ENCODE measurements around the gene KRTAP4-9. TPM values are rescaled to one million over a fixed set of nuclear protein-coding genes. Genes with fewer than 3 reads are reported as not detected.

Gene KRTAP4-9
- total and polyA plus RNA-seq, 10 of the 15 experiments (the other 5 are each of a cell fraction or from before 2014, with no cell fraction given): not detected

DNA sequence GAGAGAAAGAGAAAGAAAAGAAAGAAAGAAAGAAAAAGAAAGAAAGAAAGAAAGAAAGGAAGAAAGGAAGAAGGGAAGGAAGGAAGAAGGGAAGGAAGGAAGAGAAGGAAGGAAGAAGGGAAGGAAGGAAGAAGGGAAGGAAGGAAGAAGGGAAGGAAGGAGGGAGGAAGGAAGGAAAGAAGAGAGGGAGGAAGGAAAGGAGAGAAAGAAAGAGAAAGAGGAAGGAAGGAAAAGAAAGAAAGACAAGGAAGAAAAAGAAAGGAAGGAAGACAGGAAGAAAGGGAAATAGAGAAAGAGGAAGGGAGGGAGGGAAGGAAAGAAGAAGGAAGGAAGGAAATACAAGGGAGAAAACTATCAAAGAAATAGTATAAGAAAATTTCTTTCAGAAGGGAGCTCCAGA, 28.4 kb upstream of the KRTAP4-9 start:
- Histone ChIP-seq H2AFZ (ENCODE audit: control insufficient read depth, low read depth, low read length) (no peak overlapping the region), H3K4me2 (ENCODE audit: control insufficient read depth, insufficient read depth) (no peak overlapping the region), H3K4me3 (no peak overlapping the region), H4K20me1 (ENCODE audit: control insufficient read depth, insufficient read depth) (no peaks in the 10 kb centered on the region), H3K9me3 (replicated peaks; ENCODE audit: control insufficient read depth, insufficient read depth, low read length) (no peaks in the 10 kb centered on the region), H3K9ac (ENCODE audit: control insufficient read depth, insufficient read depth, low read length) (no peak overlapping the region), H3K4me1 (ENCODE audit: control insufficient read depth, insufficient read depth, low read length) (no peaks in the 10 kb centered on the region), H3K36me3 (ENCODE audit: control insufficient read depth in 2 of 2, insufficient read depth in 2 of 2, low read length in 1 of 2) (no peaks in the 10 kb centered on the region), H3K27ac (ENCODE audit: control insufficient read depth, insufficient read depth) (no peak overlapping the region), H3K27me3 (replicated peaks in 1 of 2; ENCODE audit: control insufficient read depth in 2 of 2, insufficient read depth in 2 of 2, low read length in 1 of 2) (no peaks in the 10 kb centered on the region), H3K79me2 (ENCODE audit: control insufficient read depth, insufficient read depth, low read length) (no peaks in the 10 kb centered on the region)
- intact Hi-C loops (cut with micrococcal nuclease; ENCODE audit: unreplicated experiment): no loop called here
- BruUV-seq (replicated peaks): no TSS peak
- TF ChIP-seq CEBPB (IDR thresholded peaks at IDR 0.05; ENCODE audit: borderline replicate concordance in 1 of 2, low read depth in 2 of 2, low read length in 2 of 2): no peak
- no peak for TF ChIP-seq TARDBP (IDR thresholded peaks at IDR 0.05; ENCODE audit: borderline replicate concordance)
- TF ChIP-seq, protein P1, sequence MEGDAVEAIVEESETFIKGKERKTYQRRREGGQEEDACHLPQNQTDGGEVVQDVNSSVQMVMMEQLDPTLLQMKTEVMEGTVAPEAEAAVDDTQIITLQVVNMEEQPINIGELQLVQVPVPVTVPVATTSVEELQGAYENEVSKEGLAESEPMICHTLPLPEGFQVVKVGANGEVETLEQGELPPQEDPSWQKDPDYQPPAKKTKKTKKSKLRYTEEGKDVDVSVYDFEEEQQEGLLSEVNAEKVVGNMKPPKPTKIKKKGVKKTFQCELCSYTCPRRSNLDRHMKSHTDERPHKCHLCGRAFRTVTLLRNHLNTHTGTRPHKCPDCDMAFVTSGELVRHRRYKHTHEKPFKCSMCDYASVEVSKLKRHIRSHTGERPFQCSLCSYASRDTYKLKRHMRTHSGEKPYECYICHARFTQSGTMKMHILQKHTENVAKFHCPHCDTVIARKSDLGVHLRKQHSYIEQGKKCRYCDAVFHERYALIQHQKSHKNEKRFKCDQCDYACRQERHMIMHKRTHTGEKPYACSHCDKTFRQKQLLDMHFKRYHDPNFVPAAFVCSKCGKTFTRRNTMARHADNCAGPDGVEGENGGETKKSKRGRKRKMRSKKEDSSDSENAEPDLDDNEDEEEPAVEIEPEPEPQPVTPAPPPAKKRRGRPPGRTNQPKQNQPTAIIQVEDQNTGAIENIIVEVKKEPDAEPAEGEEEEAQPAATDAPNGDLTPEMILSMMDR (IDR thresholded peaks at IDR 0.05 in 2 of 3, conservative IDR thresholded peaks at IDR 0.05 in 1 of 3; ENCODE audit: control insufficient read depth in 2 of 3, extremely low read depth in 1 of 3, insufficient read depth in 1 of 3, low read depth in 3 of 3, low read length in 3 of 3): no peak
- TF ChIP-seq, protein P2, sequence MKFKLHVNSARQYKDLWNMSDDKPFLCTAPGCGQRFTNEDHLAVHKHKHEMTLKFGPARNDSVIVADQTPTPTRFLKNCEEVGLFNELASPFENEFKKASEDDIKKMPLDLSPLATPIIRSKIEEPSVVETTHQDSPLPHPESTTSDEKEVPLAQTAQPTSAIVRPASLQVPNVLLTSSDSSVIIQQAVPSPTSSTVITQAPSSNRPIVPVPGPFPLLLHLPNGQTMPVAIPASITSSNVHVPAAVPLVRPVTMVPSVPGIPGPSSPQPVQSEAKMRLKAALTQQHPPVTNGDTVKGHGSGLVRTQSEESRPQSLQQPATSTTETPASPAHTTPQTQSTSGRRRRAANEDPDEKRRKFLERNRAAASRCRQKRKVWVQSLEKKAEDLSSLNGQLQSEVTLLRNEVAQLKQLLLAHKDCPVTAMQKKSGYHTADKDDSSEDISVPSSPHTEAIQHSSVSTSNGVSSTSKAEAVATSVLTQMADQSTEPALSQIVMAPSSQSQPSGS (IDR thresholded peaks at IDR 0.05; ENCODE audit: low read length): no peak
- no peak for TF ChIP-seq ZNF24 (IDR thresholded peaks at IDR 0.05)
- TF ChIP-seq MYB (IDR thresholded peaks at IDR 0.05; ENCODE audit: borderline replicate concordance, low read depth, low read length): no peak
- TF ChIP-seq EZH2 (IDR thresholded peaks at IDR 0.05; ENCODE audit: borderline replicate concordance, control insufficient read depth, low read depth, low read length): no peak
- TF ChIP-seq, protein P3, sequence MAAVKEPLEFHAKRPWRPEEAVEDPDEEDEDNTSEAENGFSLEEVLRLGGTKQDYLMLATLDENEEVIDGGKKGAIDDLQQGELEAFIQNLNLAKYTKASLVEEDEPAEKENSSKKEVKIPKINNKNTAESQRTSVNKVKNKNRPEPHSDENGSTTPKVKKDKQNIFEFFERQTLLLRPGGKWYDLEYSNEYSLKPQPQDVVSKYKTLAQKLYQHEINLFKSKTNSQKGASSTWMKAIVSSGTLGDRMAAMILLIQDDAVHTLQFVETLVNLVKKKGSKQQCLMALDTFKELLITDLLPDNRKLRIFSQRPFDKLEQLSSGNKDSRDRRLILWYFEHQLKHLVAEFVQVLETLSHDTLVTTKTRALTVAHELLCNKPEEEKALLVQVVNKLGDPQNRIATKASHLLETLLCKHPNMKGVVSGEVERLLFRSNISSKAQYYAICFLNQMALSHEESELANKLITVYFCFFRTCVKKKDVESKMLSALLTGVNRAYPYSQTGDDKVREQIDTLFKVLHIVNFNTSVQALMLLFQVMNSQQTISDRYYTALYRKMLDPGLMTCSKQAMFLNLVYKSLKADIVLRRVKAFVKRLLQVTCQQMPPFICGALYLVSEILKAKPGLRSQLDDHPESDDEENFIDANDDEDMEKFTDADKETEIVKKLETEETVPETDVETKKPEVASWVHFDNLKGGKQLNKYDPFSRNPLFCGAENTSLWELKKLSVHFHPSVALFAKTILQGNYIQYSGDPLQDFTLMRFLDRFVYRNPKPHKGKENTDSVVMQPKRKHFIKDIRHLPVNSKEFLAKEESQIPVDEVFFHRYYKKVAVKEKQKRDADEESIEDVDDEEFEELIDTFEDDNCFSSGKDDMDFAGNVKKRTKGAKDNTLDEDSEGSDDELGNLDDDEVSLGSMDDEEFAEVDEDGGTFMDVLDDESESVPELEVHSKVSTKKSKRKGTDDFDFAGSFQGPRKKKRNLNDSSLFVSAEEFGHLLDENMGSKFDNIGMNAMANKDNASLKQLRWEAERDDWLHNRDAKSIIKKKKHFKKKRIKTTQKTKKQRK (IDR thresholded peaks at IDR 0.05; ENCODE audit: low read depth, low read length): no peak
- no peak for TF ChIP-seq CBFB (IDR thresholded peaks at IDR 0.05; ENCODE audit: low read depth)
- TF ChIP-seq ZNF622 (IDR thresholded peaks at IDR 0.05): no peak
- TF ChIP-seq RCOR1 (conservative IDR thresholded peaks at IDR 0.05; ENCODE audit: low read depth, low read length): no peak
- TF ChIP-seq SMAD5 (IDR thresholded peaks at IDR 0.05; ENCODE audit: low read depth): no peak
- TF ChIP-seq FOS (IDR thresholded peaks at IDR 0.05; ENCODE audit: borderline replicate concordance, extremely low read depth, insufficient read length): no peak
- TF ChIP-seq ZNF217 (IDR thresholded peaks at IDR 0.05): no peak
- TF ChIP-seq, protein P4, sequence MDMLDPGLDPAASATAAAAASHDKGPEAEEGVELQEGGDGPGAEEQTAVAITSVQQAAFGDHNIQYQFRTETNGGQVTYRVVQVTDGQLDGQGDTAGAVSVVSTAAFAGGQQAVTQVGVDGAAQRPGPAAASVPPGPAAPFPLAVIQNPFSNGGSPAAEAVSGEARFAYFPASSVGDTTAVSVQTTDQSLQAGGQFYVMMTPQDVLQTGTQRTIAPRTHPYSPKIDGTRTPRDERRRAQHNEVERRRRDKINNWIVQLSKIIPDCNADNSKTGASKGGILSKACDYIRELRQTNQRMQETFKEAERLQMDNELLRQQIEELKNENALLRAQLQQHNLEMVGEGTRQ (IDR thresholded peaks at IDR 0.05; ENCODE audit: borderline replicate concordance, low read depth, low read length): no peak
- TF ChIP-seq DPF2 (IDR thresholded peaks at IDR 0.05): no peak
- TF ChIP-seq, protein P5, sequence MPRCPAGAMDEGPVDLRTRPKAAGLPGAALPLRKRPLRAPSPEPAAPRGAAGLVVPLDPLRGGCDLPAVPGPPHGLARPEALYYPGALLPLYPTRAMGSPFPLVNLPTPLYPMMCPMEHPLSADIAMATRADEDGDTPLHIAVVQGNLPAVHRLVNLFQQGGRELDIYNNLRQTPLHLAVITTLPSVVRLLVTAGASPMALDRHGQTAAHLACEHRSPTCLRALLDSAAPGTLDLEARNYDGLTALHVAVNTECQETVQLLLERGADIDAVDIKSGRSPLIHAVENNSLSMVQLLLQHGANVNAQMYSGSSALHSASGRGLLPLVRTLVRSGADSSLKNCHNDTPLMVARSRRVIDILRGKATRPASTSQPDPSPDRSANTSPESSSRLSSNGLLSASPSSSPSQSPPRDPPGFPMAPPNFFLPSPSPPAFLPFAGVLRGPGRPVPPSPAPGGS (IDR thresholded peaks at IDR 0.05; ENCODE audit: borderline replicate concordance, insufficient read depth, low read depth, low read length, poor library complexity, severe bottlenecking): no peak
- no peak for TF ChIP-seq NBN (IDR thresholded peaks at IDR 0.05)
- ChIA-PET SMC1A (ENCODE audit: uncharacterized antibody, unreplicated experiment) (no interaction called here), RAD21 (ENCODE audit: unreplicated experiment) (no interaction called here), CTCF (no interaction called here), POLR2A (no interaction called here)
- DNase-seq (ENCODE audit: low read depth, low spot score): no peak
- in situ Hi-C loops (cut with MboI): no loop called here
- no peak for FAIRE-seq
- ATAC-seq: no peak
